WTC11 (cell line): ENCODE results near the gene CUL2. TPM values are rescaled to one million over a fixed set of nuclear protein-coding genes. Genes with fewer than 3 reads are reported as not detected.

Experiments
- ATAC-seq: fragments of 200-7000 bp; cut with Tn5 transposase; 2 replicates; pipeline ENCODE4 v1.10.0; 2021; ENCODE audit warnings: mild to moderate bottlenecking, moderate library complexity
- CTCF ChIA-PET: fragments of 300-600 bp; sonication (Branson Sonifier 250); formaldehyde crosslinking; loops from one replicate; lab custom pipeline; 2021; ENCODE audit warnings: antibody characterized with exemption; lab: Charles Lee
- POLR2A ChIA-PET: fragments of 350-600 bp; sonication (Branson Sonifier 250); formaldehyde crosslinking; loops from one replicate; lab custom pipeline; 2021; ENCODE audit warnings: antibody characterized with exemption; lab: Charles Lee
- DNase-seq: peaks from one replicate; pipeline ENCODE4 v3.0.0; 2021; ENCODE audit warnings: low spot score
- H3K27ac Mint-ChIP-seq: 2 replicates; pipeline ENCODE4 v1.8.0; 2021; ENCODE audit warnings: mixed read lengths
- H3K27me3 Mint-ChIP-seq: 2 replicates; pipeline ENCODE4 v1.8.0; 2021; ENCODE audit warnings: low read depth, mild to moderate bottlenecking, moderate library complexity, mixed read lengths
- H3K36me3 Mint-ChIP-seq: 2 replicates; pipeline ENCODE4 v1.8.0; 2021; ENCODE audit warnings: mixed read lengths
- H3K4me1 Mint-ChIP-seq: 2 replicates; pipeline ENCODE4 v1.8.0; 2022; ENCODE audit warnings: mixed read lengths
- H3K4me3 Mint-ChIP-seq: 2 replicates; pipeline ENCODE4 v1.8.0; 2021; ENCODE audit warnings: mild to moderate bottlenecking, moderate library complexity, mixed read lengths
- H3K9me3 Mint-ChIP-seq: 2 replicates; pipeline ENCODE4 v1.8.0; 2021; ENCODE audit warnings: mixed read lengths
- ATF6 ChIP-seq: sonication (generic); formaldehyde crosslinking; IDR thresholded peaks from 2 replicates; pipeline ENCODE4 v1.8.1; 2023; ENCODE audit warnings: mild to moderate bottlenecking, missing genetic modification reagents
- CTCF ChIP-seq: fragments of 200-600 bp; IDR thresholded peaks from 2 replicates; pipeline ENCODE4 v1.8.0; 2022; ENCODE audit warnings: antibody characterized with exemption
- FOXJ3 ChIP-seq: sonication (generic); formaldehyde crosslinking; IDR thresholded peaks from 2 replicates; pipeline ENCODE4 v1.9.0; 2021; ENCODE audit warnings: missing genetic modification reagents, mild to moderate bottlenecking, borderline replicate concordance
- FOXP1 ChIP-seq: sonication (generic); formaldehyde crosslinking; IDR thresholded peaks from 2 replicates; pipeline ENCODE4 v1.8.0; 2022; ENCODE audit warnings: missing genetic modification reagents, mild to moderate bottlenecking, moderate library complexity, borderline replicate concordance
- GABPB1 ChIP-seq: sonication (generic); formaldehyde crosslinking; IDR thresholded peaks from 2 replicates; pipeline ENCODE4 v1.8.1; 2023; ENCODE audit warnings: mild to moderate bottlenecking, missing genetic modification reagents
- GRHL2 ChIP-seq: fragments of 250-450 bp; sonication (Bioruptor Pico); IDR thresholded peaks from 2 replicates; pipeline ENCODE4 v1.8.0; 2022; ENCODE audit warnings: mild to moderate bottlenecking, moderate library complexity; ENCODE audit not compliant: insufficient replicate concordance, severe bottlenecking
- JAZF1 ChIP-seq: fragments of 250-450 bp; sonication (Bioruptor Pico); IDR thresholded peaks from 2 replicates; pipeline ENCODE4 v1.9.0; 2021; ENCODE audit warnings: moderate library complexity, mild to moderate bottlenecking, inconsistent platforms
- NFYB ChIP-seq: sonication (generic); formaldehyde crosslinking; conservative IDR thresholded peaks from 2 replicates; pipeline ENCODE4 v1.8.0; 2022; ENCODE audit warnings: low read depth, missing genetic modification reagents
- NR2C2 ChIP-seq: sonication (generic); formaldehyde crosslinking; IDR thresholded peaks from 2 replicates; pipeline ENCODE4 v1.8.0; 2022; ENCODE audit warnings: mild to moderate bottlenecking, missing genetic modification reagents
- PREB ChIP-seq: sonication (generic); formaldehyde crosslinking; IDR thresholded peaks from 2 replicates; pipeline ENCODE4 v1.8.1; 2022; ENCODE audit warnings: mild to moderate bottlenecking, missing genetic modification reagents, moderate library complexity, borderline replicate concordance
- STAT6 ChIP-seq: sonication (generic); formaldehyde crosslinking; conservative IDR thresholded peaks from 2 replicates; pipeline ENCODE4 v1.8.1; 2023; ENCODE audit warnings: mild to moderate bottlenecking, low read depth, missing genetic modification reagents, moderate library complexity
- USF2 ChIP-seq: sonication (generic); formaldehyde crosslinking; IDR thresholded peaks from 2 replicates; pipeline ENCODE4 v1.8.1; 2023; ENCODE audit warnings: mild to moderate bottlenecking, missing genetic modification reagents, moderate library complexity
- ZNF425 ChIP-seq: fragments of 250-450 bp; sonication (Bioruptor Pico); conservative IDR thresholded peaks from 2 replicates; pipeline ENCODE4 v1.9.0; 2021; ENCODE audit warnings: mild to moderate bottlenecking
- total RNA-seq: library from RNA; stranded (reverse); gene quantifications from 3 replicates; pipeline ENCODE4 v1.2.3, GENCODE V29; 2021

The CUL2 gene
- total RNA-seq, 1 experiment from 2014 or later = 38.3 TPM

- TF ChIP-seq ZNF425 (CRISPR knock-in tag) = no peak
These were observed 70.8 kb downstream of the CUL2 start (continued) for GRCh38 chr10:35019041-35020024.

- Mint-ChIP-seq H3K4me3 (no peak overlapping the region), H3K36me3 (peaks cover 18% of the 10 kb centered on the region), H3K27ac (no peak overlapping the region), H3K27me3 (no peaks in the 10 kb centered on the region), H3K9me3 (no peaks in the 10 kb centered on the region), H3K4me1 (peaks cover 14% of the 10 kb centered on the region)
- no peak for DNase-seq
- no peak for ATAC-seq
- CTCF ChIA-PET = interaction anchor here (1.2 kb wide), 1 partner anchor 23 kb away, joined by 6 read pairs; no protein-coding TSS in a partner anchor
- POLR2A ChIA-PET = no interaction called here
- TF ChIP-seq FOXP1 = no peak
- TF ChIP-seq NFYB (CRISPR knock-in tag) = no peak
- no peak for TF ChIP-seq FOXJ3 (CRISPR knock-in tag)
- TF ChIP-seq JAZF1 = no peak
- no peak for TF ChIP-seq USF2 (CRISPR knock-in tag)
- no peak for TF ChIP-seq GABPB1 (CRISPR knock-in tag)
These were observed 72.5 kb downstream of the CUL2 start for GRCh38 chr10:35017608-35018007.

GRCh38 chr10:35015843-35016408 lies 74.2 kb downstream of the CUL2 start:
- H3K27ac Mint-ChIP-seq = no peak overlapping the region
- no peak overlapping the region for H3K4me3 Mint-ChIP-seq
- DNase-seq (no peak), ATAC-seq (no peak)
- CTCF ChIA-PET = no interaction called here
- H3K9me3 Mint-ChIP-seq = no peaks in the 10 kb centered on the region
- H3K36me3 Mint-ChIP-seq = peaks cover 16% of the 10 kb centered on the region
- TF ChIP-seq STAT6 (CRISPR knock-in tag) (no peak), NR2C2 (no peak), CTCF (no peak), ATF6 (CRISPR knock-in tag) (no peak), PREB (no peak), GRHL2 (CRISPR knock-in tag) (no peak)
- H3K27me3 Mint-ChIP-seq = no peaks in the 10 kb centered on the region
- peaks cover 24% of the 10 kb centered on the region for H3K4me1 Mint-ChIP-seq
- POLR2A ChIA-PET = no interaction called here
